ENCODE measurements around the gene ARSG.

The ARSG gene

GRCh38 chr17:68349157-68349556, 57.9 kb downstream of the ARSG start:
- TF ChIP-seq CEBPB (IDR thresholded peaks at IDR 0.05) (no peak), ZBTB7A (IDR thresholded peaks at IDR 0.05; ENCODE audit: low read depth) (no peak), RAD21 (IDR thresholded peaks at IDR 0.05; ENCODE audit: low read depth) (no peak), EGR1 (IDR thresholded peaks at IDR 0.05) (no peak), CREB1 (IDR thresholded peaks at IDR 0.05; ENCODE audit: low read depth) (no peak), TAF1 (IDR thresholded peaks at IDR 0.05; ENCODE audit: low read depth) (no peak), TEAD4 (IDR thresholded peaks at IDR 0.05) (no peak), YY1 (IDR thresholded peaks at IDR 0.05; ENCODE audit: low read depth) (no peak), NFIC (IDR thresholded peaks at IDR 0.05) (no peak), FOXM1 (IDR thresholded peaks at IDR 0.05; ENCODE audit: borderline replicate concordance, low read depth) (no peak), TCF12 (IDR thresholded peaks at IDR 0.05; ENCODE audit: low read depth) (no peak), USF1 (IDR thresholded peaks at IDR 0.05) (no peak), MAX (IDR thresholded peaks at IDR 0.05) (no peak)

GRCh38 chr17:68351395-68351794, 60.1 kb downstream of the ARSG start:
- TF ChIP-seq CREB1 (IDR thresholded peaks at IDR 0.05; ENCODE audit: low read depth) (no peak), FOXM1 (IDR thresholded peaks at IDR 0.05; ENCODE audit: borderline replicate concordance, low read depth) (no peak)

GRCh38 chr17:68352041-68352440, 60.7 kb downstream of the ARSG start:
- no peak for TF ChIP-seq EGR1 (IDR thresholded peaks at IDR 0.05)
- TF ChIP-seq YY1 (IDR thresholded peaks at IDR 0.05; ENCODE audit: low read depth): no peak
- TF ChIP-seq CREB1 (IDR thresholded peaks at IDR 0.05; ENCODE audit: low read depth): no peak
- TF ChIP-seq TCF12 (IDR thresholded peaks at IDR 0.05; ENCODE audit: low read depth): no peak
- no peak for TF ChIP-seq TEAD4 (IDR thresholded peaks at IDR 0.05)
- no peak for TF ChIP-seq REST (IDR thresholded peaks at IDR 0.05; ENCODE audit: low read depth)
- no peak for TF ChIP-seq NFIC (IDR thresholded peaks at IDR 0.05)
- TF ChIP-seq EP300 (IDR thresholded peaks at IDR 0.05; ENCODE audit: borderline replicate concordance): no peak
- no peak for TF ChIP-seq ZBTB7A (IDR thresholded peaks at IDR 0.05; ENCODE audit: low read depth)
- TF ChIP-seq USF1 (IDR thresholded peaks at IDR 0.05): no peak
- no peak for TF ChIP-seq FOXM1 (IDR thresholded peaks at IDR 0.05; ENCODE audit: borderline replicate concordance, low read depth)
- TF ChIP-seq MAX (IDR thresholded peaks at IDR 0.05): no peak
- no peak for TF ChIP-seq CEBPB (IDR thresholded peaks at IDR 0.05)
- no peak for TF ChIP-seq TAF1 (IDR thresholded peaks at IDR 0.05; ENCODE audit: low read depth)
- no peak for TF ChIP-seq RAD21 (IDR thresholded peaks at IDR 0.05; ENCODE audit: low read depth)

- TF ChIP-seq CEBPB (IDR thresholded peaks at IDR 0.05) (no peak), EGR1 (IDR thresholded peaks at IDR 0.05) (no peak), ZBTB7A (IDR thresholded peaks at IDR 0.05; ENCODE audit: low read depth) (no peak), EP300 (IDR thresholded peaks at IDR 0.05; ENCODE audit: borderline replicate concordance) (no peak), NFIC (IDR thresholded peaks at IDR 0.05) (no peak), MAX (IDR thresholded peaks at IDR 0.05) (no peak), USF1 (IDR thresholded peaks at IDR 0.05) (no peak), FOXM1 (IDR thresholded peaks at IDR 0.05; ENCODE audit: borderline replicate concordance, low read depth) (no peak), REST (IDR thresholded peaks at IDR 0.05; ENCODE audit: low read depth) (no peak), RAD21 (IDR thresholded peaks at IDR 0.05; ENCODE audit: low read depth) (no peak), TCF12 (IDR thresholded peaks at IDR 0.05; ENCODE audit: low read depth) (no peak), TEAD4 (IDR thresholded peaks at IDR 0.05) (no peak), CREB1 (IDR thresholded peaks at IDR 0.05; ENCODE audit: low read depth) (no peak), TAF1 (IDR thresholded peaks at IDR 0.05; ENCODE audit: low read depth) (no peak), YY1 (IDR thresholded peaks at IDR 0.05; ENCODE audit: low read depth) (no peak)
Measured at GRCh38 chr17:68353111-68353521, 61.8 kb downstream of the ARSG start.

- TF ChIP-seq RAD21 (IDR thresholded peaks at IDR 0.05; ENCODE audit: low read depth) (no peak), ZBTB7A (IDR thresholded peaks at IDR 0.05; ENCODE audit: low read depth) (no peak), YY1 (IDR thresholded peaks at IDR 0.05; ENCODE audit: low read depth) (no peak), REST (IDR thresholded peaks at IDR 0.05; ENCODE audit: low read depth) (no peak), CEBPB (IDR thresholded peaks at IDR 0.05) (no peak), FOXM1 (IDR thresholded peaks at IDR 0.05; ENCODE audit: borderline replicate concordance, low read depth) (no peak), TCF12 (IDR thresholded peaks at IDR 0.05; ENCODE audit: low read depth) (no peak), CREB1 (IDR thresholded peaks at IDR 0.05; ENCODE audit: low read depth) (no peak), TEAD4 (IDR thresholded peaks at IDR 0.05) (no peak), MAX (IDR thresholded peaks at IDR 0.05) (no peak), NFIC (IDR thresholded peaks at IDR 0.05) (no peak), TAF1 (IDR thresholded peaks at IDR 0.05; ENCODE audit: low read depth) (no peak)
Measured at GRCh38 chr17:68356520-68356919, 65.2 kb downstream of the ARSG start.
